ENCODE data around the gene TFPT.
A peak's percentile ranks its signal among the peaks of the same experiment; 100 is the strongest.

TFPT gene

DNA sequence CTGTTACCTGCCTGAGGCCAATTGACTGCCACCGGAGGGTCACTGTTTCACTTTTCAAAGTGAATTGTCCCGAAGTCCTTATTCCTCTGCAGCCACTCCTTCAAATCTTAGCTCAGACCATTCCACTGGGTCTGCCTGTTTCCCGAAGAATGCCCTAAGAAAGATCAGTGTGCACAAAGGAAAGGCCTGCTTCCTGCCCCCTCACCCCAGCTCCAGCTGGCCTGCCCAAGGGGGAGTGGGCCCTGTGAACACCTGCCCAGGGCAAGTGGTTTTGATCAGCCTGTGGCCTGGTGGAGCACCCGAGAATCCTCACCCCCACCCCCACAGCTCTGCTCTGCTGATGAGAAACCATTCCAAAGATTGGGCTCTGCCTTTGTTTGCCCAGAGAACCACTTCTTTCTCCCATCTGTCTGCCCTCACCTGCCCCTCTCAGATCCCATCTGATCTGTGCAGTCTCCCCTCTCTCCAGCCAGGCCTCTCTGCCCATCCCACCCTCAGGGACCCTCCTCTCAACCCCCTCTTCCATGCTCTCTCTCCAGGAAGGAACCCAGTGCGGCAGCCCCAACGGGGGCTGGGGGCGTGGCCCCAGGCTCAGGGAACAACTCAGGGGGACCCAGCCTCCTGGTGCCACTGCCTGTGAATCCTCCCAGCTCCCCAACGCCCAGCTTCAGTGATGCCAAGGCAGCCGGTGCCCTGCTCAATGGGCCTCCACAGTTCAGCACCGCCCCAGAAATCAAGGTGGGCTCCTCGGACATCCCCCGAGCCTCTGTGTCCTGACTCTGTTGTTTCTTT, 33.8 kb upstream of the TFPT start:
- DNase-seq (ENCODE audit: low read depth in 2 of 3, low spot score in 1 of 3), result no peak

DNA sequence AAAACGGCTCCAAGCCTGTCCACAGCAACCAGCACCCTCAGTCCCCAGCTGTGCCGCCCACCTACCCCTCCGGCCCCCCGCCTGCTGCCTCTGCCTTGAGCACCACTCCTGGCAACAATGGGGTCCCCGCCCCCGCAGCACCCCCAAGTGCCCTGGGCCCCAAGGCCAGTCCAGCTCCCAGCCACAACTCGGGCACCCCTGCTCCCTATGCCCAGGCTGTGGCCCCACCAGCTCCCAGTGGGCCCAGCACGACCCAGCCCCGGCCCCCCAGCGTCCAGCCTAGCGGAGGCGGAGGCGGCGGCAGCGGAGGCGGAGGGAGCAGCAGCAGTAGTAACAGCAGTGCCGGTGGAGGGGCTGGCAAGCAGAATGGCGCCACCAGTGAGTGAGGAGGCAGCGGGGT, 32.7 kb upstream of the TFPT start:
- no peak for DNase-seq (ENCODE audit: low read depth in 2 of 3, low spot score in 1 of 3)

DNA sequence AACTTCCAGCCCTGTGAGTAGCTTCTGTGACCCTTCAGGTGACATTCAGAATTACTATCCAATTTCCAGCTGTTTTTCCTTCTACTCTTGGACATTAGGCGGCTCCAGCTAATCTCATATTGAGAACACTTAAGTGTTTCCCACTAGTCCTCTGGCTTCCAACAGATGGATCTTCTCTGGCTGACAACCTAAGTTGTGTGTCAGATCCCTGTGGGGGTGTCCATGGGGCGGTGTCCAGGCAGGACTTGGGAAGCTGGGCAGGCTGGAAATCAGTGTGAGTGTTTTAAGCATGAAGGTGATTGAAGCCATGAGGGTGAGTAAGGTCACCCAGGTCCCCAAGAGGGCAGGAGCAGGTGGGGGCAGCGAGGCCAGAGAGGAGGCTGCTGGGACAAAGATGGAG, 32.2 kb upstream of the TFPT start:
- no peak for DNase-seq (ENCODE audit: low read depth in 2 of 3, low spot score in 1 of 3)

DNA sequence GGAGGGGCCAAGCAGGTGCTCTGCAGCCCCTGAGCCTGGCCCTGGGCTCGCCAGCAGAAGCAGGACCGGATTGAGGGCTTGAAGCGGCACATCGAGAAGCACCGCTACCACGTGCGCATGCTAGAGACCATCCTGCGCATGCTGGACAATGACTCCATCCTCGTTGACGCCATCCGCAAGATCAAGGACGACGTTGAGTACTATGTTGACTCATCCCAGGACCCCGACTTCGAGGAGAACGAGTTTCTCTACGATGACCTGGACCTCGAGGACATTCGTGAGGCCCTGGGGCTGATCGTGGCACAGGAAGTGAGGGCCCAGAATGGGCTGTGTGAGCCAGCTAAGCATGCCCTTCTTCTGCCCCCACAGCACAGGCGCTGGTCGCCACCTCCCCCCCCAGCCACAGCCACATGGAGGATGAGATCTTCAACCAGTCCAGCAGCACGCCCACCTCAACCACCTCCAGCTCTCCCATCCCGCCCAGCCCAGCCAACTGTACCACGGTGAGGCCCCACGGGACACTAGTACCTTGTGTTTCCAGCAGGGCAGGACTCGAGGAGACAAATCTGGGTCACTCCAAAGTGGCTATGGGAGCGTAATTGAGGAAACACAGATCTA, 30.2 kb upstream of the TFPT start:
- DNase-seq (ENCODE audit: low read depth in 2 of 3, low spot score in 1 of 3), result no peak

DNA sequence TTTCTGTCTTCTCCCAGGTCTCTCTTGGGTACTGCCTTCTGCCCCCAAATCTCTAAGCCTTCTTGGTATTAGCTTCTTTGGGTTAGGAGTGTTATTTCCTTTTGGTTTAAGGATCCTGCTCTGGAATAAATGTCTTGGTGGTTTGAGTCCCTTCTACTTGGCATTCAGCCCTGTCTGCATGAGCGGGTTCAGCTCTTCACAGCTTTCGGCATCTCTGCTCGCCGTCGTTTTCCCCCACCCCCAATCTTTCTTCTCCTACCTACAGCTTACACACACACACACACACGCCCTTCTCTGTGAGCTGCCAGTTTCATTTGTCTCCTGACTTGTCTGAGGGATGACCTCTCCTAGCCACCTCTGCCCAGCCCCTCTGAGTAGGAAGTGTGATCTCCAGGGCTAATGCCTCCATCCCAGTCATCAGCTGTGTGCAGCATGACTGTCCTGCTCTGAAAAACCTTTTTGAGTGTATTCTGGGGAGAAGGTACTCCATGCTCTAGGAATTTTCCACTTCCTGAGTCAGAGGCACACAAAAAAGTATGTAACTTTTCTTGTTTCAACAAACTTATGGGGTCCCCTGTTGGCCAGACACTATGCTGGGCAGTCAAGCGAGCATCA, 26.8 kb upstream of the TFPT start:
- no peak for DNase-seq (ENCODE audit: low read depth in 2 of 3, low spot score in 1 of 3)

DNA sequence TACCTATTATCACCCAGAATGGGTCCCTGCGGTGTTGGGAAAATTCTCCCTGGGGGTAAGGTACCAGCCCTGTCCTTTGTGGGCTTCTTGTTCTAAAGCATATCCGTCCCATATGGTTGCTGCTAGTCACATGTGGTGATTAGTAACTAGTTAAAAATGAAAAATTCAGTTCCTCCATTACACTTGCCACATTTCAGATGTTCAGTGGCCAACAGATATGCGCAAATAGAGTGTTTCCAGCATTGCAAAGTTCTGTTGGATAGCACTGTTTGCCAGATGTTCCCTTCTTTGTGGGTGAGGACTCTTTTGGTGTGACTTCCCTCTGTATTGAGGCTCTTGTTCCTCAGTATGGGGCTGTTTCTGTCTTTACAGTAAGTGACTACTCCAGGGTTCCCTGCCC, 25.9 kb upstream of the TFPT start:
- no peak for DNase-seq (ENCODE audit: low read depth in 2 of 3, low spot score in 1 of 3)

DNA sequence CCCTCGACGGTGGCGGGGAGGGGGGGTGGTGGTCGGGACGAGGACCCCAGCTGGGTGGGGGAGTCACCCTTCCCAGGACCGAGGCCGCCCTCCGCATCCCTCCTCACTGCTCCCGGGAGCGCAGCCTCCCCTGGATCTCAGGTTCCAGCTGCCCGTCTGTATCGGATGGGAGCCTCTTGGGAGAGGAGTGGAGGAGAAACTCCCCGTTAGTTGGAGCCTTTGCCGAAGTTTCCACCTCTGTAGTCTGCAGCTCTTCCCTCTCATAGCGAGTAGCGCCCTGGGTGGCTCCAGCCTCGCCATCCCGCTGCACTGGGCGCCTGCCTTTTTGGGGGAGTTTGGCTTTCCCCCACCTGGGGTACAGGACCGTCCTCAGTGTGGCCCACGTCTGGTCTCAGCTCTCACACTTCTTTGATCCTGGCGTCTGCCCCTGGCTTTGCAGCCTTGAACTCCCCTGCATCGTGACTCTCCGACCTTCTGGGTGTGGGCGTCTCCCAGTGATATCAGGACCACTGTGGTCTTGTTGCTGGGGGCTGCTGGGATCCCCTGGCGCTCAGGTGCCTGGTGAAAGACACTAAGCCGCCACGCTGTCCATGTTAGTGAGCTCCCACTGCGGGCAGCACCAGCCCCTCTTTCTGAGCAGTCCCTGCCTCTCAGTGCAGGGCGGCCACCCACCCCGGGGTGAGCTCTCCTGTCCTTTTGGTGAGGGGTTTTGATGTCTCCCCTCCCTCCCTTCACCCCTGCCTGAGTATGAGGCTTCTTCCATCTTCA, 23.2 kb upstream of the TFPT start:
- peak in 1 of 3 donors; percentile 24 for DNase-seq (ENCODE audit: low read depth in 2 of 3, low spot score in 1 of 3)

DNA sequence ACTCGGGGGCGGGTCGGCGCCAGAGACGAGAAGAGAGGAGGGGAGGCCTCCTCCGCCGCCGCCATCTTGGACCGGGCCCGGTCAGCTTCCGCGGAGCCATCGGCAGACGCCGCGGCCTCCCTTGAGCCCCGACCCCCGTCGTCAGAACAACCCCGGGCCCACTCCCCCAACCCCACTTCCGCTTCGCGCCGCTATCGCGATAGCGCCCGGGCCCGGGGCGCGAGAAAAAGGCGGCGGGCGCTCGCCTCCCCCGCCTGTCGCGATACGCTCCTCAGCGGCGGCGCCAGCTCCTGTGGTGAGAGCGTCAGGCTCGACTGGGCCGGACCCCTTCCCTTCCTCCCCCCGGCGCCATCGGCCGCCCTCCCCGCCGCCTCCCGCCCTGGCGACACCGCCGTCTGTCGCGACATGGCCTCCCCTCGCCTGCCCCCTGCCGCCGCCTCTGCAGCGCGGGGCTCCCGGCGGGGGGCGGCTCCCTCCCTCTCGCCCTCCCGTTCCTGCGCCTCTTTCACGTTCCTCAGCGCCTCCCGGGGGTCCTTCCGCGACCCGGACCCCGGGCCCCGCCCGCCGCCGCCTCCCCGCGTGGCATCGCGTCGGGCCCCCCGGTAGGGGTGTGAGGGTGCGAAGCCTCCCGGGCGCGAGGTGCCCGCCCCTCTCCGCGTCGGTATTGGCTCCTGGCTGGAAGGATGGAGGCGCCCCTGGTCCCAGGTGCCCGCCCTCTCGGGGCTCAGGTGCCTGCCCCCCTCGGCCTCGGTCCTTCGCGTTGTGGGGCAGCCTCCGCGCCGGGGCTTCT, 22.4 kb upstream of the TFPT start, which contains the start of gene CNOT3:
Gene CNOT3 (plus strand): TSS at position 64 of the 790 bp plus-strand sequence. CDS start 5,217 bp downstream, outside the sequence.
- DNase-seq (ENCODE audit: low read depth in 2 of 3, low spot score in 1 of 3), result peak in 1 of 3 donors; percentile 15

DNA sequence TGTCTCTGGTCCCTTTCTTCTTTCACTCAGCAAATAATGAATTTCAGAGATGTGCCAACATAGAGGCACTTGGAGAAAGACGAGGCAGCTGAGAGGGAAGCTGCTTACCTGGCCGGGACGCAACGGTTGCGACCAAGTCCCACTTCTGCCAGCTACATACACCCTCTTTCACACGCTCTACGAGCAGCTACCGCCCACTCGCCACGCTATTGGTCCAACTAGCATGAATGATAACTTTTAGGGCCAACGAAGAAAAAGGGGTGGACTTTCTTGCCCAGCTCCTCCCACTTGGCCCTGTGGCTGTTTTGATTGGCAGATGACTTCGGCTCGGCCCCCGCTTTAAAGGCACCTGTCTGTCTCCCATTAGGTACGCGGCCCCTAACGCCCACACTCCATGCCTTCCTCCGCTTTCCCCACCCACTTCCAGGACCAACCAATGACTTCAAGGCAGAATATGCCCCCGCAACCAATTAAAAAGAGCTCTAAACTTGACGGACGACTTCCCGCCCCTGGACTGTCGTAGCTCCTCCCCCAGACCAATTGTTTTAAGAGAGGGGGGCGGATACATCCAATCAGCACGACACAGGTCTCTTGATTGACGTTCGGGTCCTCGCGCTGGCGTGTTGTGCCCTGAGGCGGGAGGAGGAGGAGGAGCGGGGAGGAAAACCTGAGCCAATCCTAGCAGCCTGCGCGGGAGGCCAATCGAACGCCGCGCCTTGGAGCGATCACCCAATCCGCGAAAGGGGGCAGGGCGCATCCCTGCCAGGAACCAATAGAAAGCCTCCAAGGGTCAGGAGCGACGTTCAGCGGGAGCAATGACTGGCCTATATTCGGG, 21.6 kb upstream of the TFPT start:
- peak; percentile 97 to 99 (median 98) for DNase-seq (ENCODE audit: low read depth in 2 of 3, low spot score in 1 of 3)

DNA sequence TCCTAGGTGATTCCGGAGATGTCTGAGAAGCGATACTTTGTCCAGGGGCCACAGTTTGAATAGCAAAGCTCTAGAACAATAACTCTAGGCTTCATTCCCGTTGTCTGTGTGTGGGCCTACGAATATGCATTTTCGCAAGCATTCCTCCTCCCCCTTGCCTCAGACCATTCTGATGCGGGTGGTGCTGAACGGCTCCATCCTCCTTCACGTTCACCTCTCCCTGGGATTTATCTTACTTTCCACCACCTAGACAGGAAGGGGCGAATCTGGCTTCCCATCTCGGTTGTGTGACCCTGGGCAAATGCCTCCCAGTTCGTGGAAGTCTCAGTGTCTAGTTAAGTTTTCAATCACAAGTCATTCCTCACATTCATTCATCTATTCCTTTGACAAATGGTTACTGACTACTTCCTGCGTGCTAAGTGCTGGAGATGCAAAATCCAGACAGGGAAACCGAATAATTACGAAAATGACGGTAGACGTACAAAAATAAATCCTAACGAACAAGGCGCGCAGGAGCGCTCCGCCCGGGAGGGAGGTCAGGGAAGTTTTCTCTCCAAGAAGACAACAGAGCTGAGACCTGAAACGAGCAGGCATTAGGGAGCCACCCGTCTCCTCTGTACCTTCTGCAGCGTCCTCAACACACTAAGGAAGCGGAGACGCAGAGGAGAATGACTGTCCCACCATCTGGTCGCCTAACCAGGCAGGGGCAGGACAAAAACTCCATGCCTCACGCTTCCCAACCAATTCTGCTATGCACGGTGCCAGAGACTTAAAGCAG, 20.8 kb upstream of the TFPT start:
- no peak for DNase-seq (ENCODE audit: low read depth in 2 of 3, low spot score in 1 of 3)

DNA sequence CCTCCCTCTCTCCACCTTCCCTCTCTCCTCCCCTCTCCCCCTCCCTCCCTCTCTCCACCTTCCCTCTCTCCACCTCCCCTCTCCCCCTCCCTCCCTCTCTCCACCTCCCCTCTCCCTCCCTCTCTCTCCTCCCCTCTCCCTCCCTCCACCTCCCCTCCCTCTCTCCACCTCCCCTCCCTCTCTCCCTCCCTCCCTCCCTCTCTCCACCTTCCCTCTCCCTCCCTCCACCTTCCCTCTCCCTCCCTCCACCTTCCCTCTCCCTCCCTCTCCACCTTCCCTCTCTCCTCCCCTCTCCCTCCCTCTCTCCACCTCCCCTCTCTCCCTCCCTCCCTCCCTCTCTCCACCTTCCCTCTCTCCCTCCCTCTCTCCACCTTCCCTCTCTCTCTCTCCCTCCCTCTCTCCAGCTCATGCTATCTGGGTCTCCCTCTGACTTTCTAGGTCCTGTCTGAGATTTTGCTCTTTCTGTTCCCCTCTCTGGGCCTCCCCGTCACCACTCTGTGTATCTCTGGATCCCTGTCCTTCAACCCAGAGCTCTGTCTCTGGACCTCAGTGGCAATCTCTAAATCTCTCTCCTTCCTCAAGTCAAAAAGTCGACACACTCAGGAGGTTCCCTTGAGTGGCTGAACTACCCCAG, 18.6 kb upstream of the TFPT start:
- no peak for DNase-seq (ENCODE audit: low read depth in 2 of 3, low spot score in 1 of 3)

DNA sequence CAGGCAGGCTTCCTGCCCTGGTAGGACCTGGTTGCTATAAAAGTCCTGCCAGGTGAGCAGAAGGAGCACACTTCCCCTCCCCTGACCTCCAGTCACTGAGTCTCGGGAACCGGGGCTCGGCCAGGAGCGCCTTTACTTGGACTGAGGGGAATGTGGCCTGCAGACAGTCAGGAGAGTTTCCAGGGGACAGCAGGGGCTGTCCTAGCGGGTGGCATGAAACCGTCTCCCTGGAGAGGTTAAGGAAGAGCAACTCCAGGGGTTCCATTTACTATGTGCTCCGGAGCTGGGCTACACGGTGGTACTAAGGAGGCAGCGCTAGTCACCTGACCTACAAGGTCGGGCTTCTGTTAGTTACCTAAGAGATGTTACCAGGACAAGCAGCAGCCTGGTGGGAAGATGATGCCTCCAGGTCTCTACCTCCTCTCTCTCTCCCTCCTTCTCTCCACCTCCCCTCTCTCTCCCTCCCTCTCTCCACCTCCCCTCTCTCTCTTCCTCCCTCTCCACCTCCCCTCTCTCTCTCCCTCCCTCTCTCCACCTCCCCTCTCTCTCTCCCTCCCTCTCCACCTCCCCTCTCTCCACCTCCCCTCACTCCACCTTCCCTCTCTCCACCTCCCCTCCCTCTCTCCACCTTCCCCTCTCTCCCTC, 18.0 kb upstream of the TFPT start:
- DNase-seq (ENCODE audit: low read depth in 2 of 3, low spot score in 1 of 3), result no peak

DNA sequence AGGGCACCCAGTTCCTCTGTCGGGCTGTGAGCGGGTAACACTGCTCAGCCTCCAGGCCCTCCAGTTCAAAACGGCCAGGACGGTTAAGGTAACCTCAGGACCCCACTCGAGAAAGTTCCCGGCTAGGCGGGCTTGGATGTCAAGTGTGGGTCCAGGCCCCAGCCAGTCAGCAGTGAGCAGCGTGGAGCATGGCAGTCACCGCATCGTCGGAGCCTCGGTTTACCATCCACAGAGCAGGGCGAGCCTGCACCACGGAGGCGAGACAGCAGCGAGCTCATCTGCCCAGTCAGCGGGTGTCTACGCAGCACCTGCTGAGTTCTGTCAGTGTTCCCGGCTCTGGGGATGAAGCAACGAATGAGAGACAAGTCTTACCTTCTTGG, 14.2 kb upstream of the TFPT start:
- no peak for DNase-seq (ENCODE audit: low read depth in 2 of 3, low spot score in 1 of 3)

DNA sequence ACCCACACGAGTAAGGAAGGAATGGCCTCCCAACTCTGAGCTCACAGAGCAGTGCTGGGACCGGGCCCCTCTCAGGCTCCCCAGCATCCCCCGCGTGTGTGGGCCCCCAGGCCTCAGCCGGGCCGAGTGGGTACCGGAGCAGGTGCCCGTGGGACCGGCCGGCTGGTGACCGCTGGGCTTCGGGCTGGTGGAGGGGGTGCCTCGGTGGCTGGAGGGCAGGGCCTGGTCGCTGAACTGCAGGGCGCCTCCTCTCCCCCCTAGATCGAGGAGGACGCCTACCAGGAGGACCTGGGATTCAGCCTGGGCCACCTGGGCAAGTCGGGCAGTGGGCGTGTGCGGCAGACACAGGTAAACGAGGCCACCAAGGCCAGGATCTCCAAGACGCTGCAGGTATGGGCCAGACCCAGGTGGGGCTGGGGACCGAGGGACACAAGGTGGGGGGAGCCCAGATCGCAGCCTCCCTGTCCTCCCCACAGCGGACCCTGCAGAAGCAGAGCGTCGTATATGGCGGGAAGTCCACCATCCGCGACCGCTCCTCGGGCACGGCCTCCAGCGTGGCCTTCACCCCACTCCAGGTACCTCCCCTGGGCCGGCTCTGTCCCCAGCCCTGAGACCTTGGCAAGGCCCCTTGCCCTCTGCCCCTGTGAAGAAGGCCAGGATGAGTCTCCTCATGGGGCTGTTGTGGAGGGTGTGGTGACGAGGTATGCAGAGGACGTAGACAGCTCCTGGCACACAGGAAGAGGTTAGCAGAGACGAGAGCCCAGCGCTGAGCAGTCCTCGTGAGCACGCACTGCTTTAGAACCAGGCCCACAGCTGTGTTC, 13.5 kb upstream of the TFPT start:
- no peak for DNase-seq (ENCODE audit: low read depth in 2 of 3, low spot score in 1 of 3)

DNA sequence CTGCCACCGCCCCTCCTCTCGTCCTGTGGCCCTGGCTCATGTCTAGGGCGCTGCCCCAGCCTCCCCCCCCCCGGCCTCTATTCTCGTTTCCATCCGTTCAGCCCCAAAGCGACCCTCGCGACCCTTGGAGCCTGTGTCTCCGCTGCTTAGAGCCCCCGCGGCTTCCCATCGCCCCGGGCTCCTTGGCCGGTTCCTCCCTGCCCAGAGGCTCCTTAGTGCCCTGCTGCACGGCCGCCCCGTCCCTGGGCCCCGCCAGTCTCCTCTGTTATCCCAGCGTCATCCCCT, 12.9 kb upstream of the TFPT start:
- DNase-seq (ENCODE audit: low read depth in 2 of 3, low spot score in 1 of 3), result no peak

DNA sequence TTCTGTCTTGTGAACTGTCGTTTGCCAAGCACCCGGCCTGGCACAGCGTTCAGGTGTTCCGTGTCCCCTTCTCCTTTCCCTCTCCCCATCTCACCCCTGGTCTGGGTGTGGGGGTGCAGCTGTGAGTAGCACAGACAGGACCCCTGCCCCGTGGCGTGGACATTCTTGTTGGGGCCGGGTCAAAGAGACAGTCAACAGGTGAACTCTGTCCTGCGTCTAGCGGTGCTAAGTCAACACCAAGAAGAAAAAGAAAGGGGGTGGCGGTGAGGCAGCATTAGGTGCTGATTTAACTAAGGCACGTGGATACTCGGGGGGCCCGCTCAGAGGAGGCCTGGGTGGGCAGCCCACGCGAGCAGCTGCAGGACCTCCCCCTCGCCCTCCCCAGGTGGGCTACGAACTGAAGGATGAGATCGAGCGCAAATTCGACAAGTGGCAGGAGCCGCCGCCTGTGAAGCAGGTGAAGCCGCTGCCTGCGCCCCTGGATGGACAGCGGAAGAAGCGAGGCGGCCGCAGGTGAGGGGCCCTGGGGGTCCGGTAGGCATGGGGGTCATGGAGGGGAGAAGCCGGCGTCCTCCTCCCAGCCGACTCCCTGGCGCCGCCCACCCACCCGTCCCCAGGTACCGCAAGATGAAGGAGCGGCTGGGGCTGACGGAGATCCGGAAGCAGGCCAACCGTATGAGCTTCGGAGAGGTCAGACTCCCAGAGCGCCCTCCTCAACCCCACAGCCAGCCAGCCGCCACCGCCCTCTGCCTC, 12.4 kb upstream of the TFPT start:
- no peak for DNase-seq (ENCODE audit: low read depth in 2 of 3, low spot score in 1 of 3)

DNA sequence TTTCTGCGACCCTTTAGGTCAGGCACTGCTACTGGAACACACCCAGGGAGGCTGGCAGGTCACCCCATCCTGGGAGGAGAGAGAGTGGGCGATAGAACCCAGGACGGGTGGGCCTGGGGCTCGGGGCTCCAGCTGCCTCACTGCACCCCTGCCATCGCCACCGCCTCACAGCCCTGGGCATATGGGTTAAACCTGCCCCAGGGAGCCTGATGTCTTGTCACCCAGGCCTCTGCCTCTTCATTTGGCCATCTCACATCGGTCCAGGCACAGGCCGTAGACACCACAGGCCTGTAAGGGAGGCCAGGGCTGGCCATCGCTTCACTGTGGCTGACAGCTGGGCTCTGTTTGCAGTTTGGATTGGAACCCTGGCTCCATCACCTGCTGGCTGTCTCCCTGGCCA, 10.3 kb upstream of the TFPT start:
- no peak for DNase-seq (ENCODE audit: low read depth in 2 of 3, low spot score in 1 of 3)
